Astrocyte (in vitro differentiated cells and primary cell): Measurements from ENCODE around the gene GALNT3. TPM values are rescaled to one million over a fixed set of nuclear protein-coding genes. Genes with fewer than 3 reads are reported as not detected.

ENCODE experiments used
- DNase-seq: peaks from one replicate; pipeline ENCODE4 v3.0.0-alpha.2; 2010; ENCODE audit warnings: low read depth
- FAIRE-seq: peaks from 2 replicates; lab custom pipeline; 2011; peaks lifted over from hg19 to GRCh38; lab: Jason Lieb, UNC
- H2AFZ ChIP-seq: 2 replicates; pipeline ENCODE4 v1.6.0; 2012; ENCODE audit warnings: low read depth, low read length, inconsistent platforms
- H3K27ac ChIP-seq: 2 replicates; pipeline ENCODE4 v1.5.1; 2011; ENCODE audit warnings: low read depth, low read length, inconsistent platforms
- H3K27me3 ChIP-seq: 2 replicates; pipeline ENCODE4 v1.6.0; 2011; ENCODE audit warnings: low read length, inconsistent platforms; ENCODE audit not compliant: insufficient read depth
- H3K36me3 ChIP-seq: 2 replicates; pipeline ENCODE4 v1.5.1; 2011; ENCODE audit warnings: low read length, inconsistent platforms; ENCODE audit not compliant: insufficient read depth
- H3K4me1 ChIP-seq: 2 replicates; pipeline ENCODE4 v1.5.1; 2011; ENCODE audit warnings: low read length, inconsistent platforms; ENCODE audit not compliant: insufficient read depth
- H3K4me2 ChIP-seq: 2 replicates; pipeline ENCODE4 v1.6.0; 2012; ENCODE audit warnings: low read length, inconsistent platforms
- H3K4me3 ChIP-seq: 2 replicates; pipeline ENCODE4 v1.5.1; 2011; ENCODE audit warnings: low read depth, mild to moderate bottlenecking, low read length, inconsistent platforms; ENCODE audit not compliant: insufficient read depth
- H3K79me2 ChIP-seq: 2 replicates; pipeline ENCODE4 v1.6.0; 2012; ENCODE audit warnings: mild to moderate bottlenecking, low read length, inconsistent platforms; ENCODE audit not compliant: insufficient read depth
- H3K9ac ChIP-seq: 2 replicates; pipeline ENCODE4 v1.6.0; 2012; ENCODE audit warnings: mild to moderate bottlenecking, low read length, inconsistent platforms
- H3K9me3 ChIP-seq: 2 replicates; pipeline ENCODE4 v1.5.1; 2012; ENCODE audit warnings: low read depth, mild to moderate bottlenecking, low read length, inconsistent platforms; ENCODE audit not compliant: insufficient read depth
- H4K20me1 ChIP-seq: 2 replicates; pipeline ENCODE4 v1.6.0; 2012; ENCODE audit warnings: low read length, inconsistent platforms; ENCODE audit not compliant: insufficient read depth
- H3K27ac Mint-ChIP-seq: one replicate; pipeline ENCODE4 v1.8.0; 2021; ENCODE audit warnings: mild to moderate bottlenecking, mixed read lengths; ENCODE audit not compliant: unreplicated experiment
- H3K27me3 Mint-ChIP-seq: one replicate; pipeline ENCODE4 v1.8.0; 2021; ENCODE audit warnings: low read depth, mixed read lengths; ENCODE audit not compliant: unreplicated experiment
- H3K36me3 Mint-ChIP-seq: one replicate; pipeline ENCODE4 v1.8.0; 2021; ENCODE audit warnings: low read depth, mixed read lengths; ENCODE audit not compliant: unreplicated experiment
- H3K4me1 Mint-ChIP-seq: one replicate; pipeline ENCODE4 v1.8.0; 2021; ENCODE audit warnings: low read depth, mixed read lengths; ENCODE audit not compliant: unreplicated experiment
- H3K4me3 Mint-ChIP-seq: one replicate; pipeline ENCODE4 v1.8.0; 2021; ENCODE audit warnings: mild to moderate bottlenecking, moderate library complexity, mixed read lengths; ENCODE audit not compliant: unreplicated experiment
- H3K9me3 Mint-ChIP-seq: one replicate; pipeline ENCODE4 v1.8.0; 2021; ENCODE audit warnings: mild to moderate bottlenecking, mixed read lengths; ENCODE audit not compliant: unreplicated experiment
- CTCF ChIP-seq: IDR thresholded peaks from 2 replicates; pipeline ENCODE4 v1.5.1; 2011; ENCODE audit warnings: low read depth, mild to moderate bottlenecking, inconsistent platforms, low read length, moderate library complexity; ENCODE audit not compliant: insufficient read depth
- EZH2 ChIP-seq: IDR thresholded peaks from 2 replicates; pipeline ENCODE4 v1.6.1; 2012; ENCODE audit warnings: mild to moderate bottlenecking, low read length, inconsistent platforms; ENCODE audit not compliant: insufficient read depth
- total RNA-seq: library from RNA; stranded (reverse); gene quantifications from 2 replicates; pipeline ENCODE4 v1.2.1, GENCODE V29; 2021

GALNT3 gene
- total RNA-seq, 1 donor from 2014 or later: 16.4 TPM

GRCh38 chr2:165706960-165707487 lies 87.0 kb downstream of the GALNT3 start:
- Histone ChIP-seq H3K9ac (no peak overlapping the region), H3K27me3 (no peaks in the 10 kb centered on the region), H3K79me2 (no peaks in the 10 kb centered on the region), H3K4me1 (no peaks in the 10 kb centered on the region), H3K4me3 (no peak overlapping the region), H2AFZ (no peak overlapping the region), H3K4me2 (no peak overlapping the region), H3K9me3 (no peaks in the 10 kb centered on the region), H3K36me3 (no peaks in the 10 kb centered on the region), H4K20me1 (no peaks in the 10 kb centered on the region), H3K27ac (no peak overlapping the region)
- DNase-seq (no peak), FAIRE-seq (no peak)
- Mint-ChIP-seq H3K4me1 (no peaks in the 10 kb centered on the region), H3K36me3 (no peaks in the 10 kb centered on the region), H3K4me3 (no peak overlapping the region), H3K27me3 (no peaks in the 10 kb centered on the region), H3K27ac (no peak overlapping the region), H3K9me3 (peaks cover 2% of the 10 kb centered on the region)
- no peak for TF ChIP-seq EZH2
- no peak for TF ChIP-seq CTCF

- no peak overlapping the region for H3K27ac Mint-ChIP-seq
- Histone ChIP-seq H3K27ac (no peak overlapping the region), H3K79me2 (no peaks in the 10 kb centered on the region), H3K4me1 (no peaks in the 10 kb centered on the region), H3K9ac (no peak overlapping the region), H3K36me3 (no peaks in the 10 kb centered on the region), H4K20me1 (no peaks in the 10 kb centered on the region), H3K27me3 (peaks cover 4% of the 10 kb centered on the region), H3K9me3 (no peaks in the 10 kb centered on the region), H2AFZ (no peak overlapping the region), H3K4me2 (no peak overlapping the region), H3K4me3 (no peak overlapping the region)
- H3K4me3 Mint-ChIP-seq: no peak overlapping the region
- no peak for TF ChIP-seq EZH2
- TF ChIP-seq CTCF: no peak
- FAIRE-seq (no peak), DNase-seq (no peak)
- no peaks in the 10 kb centered on the region for H3K36me3 Mint-ChIP-seq
- no peaks in the 10 kb centered on the region for H3K27me3 Mint-ChIP-seq
- H3K9me3 Mint-ChIP-seq: no peaks in the 10 kb centered on the region
- H3K4me1 Mint-ChIP-seq: no peaks in the 10 kb centered on the region
Observed at GRCh38 chr2:165701147-165701546, 92.9 kb downstream of the GALNT3 start.

GRCh38 chr2:165700531-165700930 lies 93.5 kb downstream of the GALNT3 start:
- H3K9ac ChIP-seq: no peak overlapping the region
- H3K27ac ChIP-seq: no peak overlapping the region
- H3K79me2 ChIP-seq: no peaks in the 10 kb centered on the region
- no peak overlapping the region for H3K4me2 ChIP-seq
- TF ChIP-seq EZH2: no peak
- no peak for TF ChIP-seq CTCF
- no peak overlapping the region for H3K4me3 Mint-ChIP-seq
- peaks cover 4% of the 10 kb centered on the region for H3K27me3 ChIP-seq
- no peaks in the 10 kb centered on the region for H3K9me3 Mint-ChIP-seq
- H3K27me3 Mint-ChIP-seq: no peaks in the 10 kb centered on the region
- no peaks in the 10 kb centered on the region for H3K4me1 ChIP-seq
- H4K20me1 ChIP-seq: no peaks in the 10 kb centered on the region
- DNase-seq (no peak), FAIRE-seq (no peak)
- no peaks in the 10 kb centered on the region for H3K36me3 ChIP-seq
- H3K4me1 Mint-ChIP-seq: no peaks in the 10 kb centered on the region
- no peak overlapping the region for H3K27ac Mint-ChIP-seq
- H3K36me3 Mint-ChIP-seq: no peaks in the 10 kb centered on the region
- no peak overlapping the region for H3K4me3 ChIP-seq
- H2AFZ ChIP-seq: no peak overlapping the region
- no peaks in the 10 kb centered on the region for H3K9me3 ChIP-seq
